A549 (cell line): Measurements from ENCODE around the gene PCCB.

Experiments used
- MAFK ChIP-seq: fragments of 450-650 bp; IDR thresholded peaks from 2 replicates; pipeline ENCODE4 v1.6.1; 2014; ENCODE audit not compliant: partially characterized antibody
- MYC ChIP-seq: IDR thresholded peaks from 2 replicates; pipeline ENCODE4 v1.6.1; 2012; ENCODE audit warnings: mild to moderate bottlenecking, inconsistent platforms, low read length, improper control_type of control experiment, borderline replicate concordance
- SMC3 ChIP-seq: fragments of >200 bp; sonication (Bioruptor Twin); formaldehyde crosslinking; IDR thresholded peaks from 3 replicates; pipeline ENCODE4 v1.6.1; 2018; ENCODE audit warnings: inconsistent platforms
- TF ChIP-seq, protein P1 (sequence below): fragments of >200 bp; sonication (Bioruptor Twin); formaldehyde crosslinking; IDR thresholded peaks from 3 replicates; pipeline ENCODE4 v1.5.1; 2016
- TF ChIP-seq, protein P2 (sequence below): IDR thresholded peaks from 2 replicates; pipeline ENCODE4 v1.6.1; 2012; ENCODE audit warnings: low read depth, borderline replicate concordance

DNA sequence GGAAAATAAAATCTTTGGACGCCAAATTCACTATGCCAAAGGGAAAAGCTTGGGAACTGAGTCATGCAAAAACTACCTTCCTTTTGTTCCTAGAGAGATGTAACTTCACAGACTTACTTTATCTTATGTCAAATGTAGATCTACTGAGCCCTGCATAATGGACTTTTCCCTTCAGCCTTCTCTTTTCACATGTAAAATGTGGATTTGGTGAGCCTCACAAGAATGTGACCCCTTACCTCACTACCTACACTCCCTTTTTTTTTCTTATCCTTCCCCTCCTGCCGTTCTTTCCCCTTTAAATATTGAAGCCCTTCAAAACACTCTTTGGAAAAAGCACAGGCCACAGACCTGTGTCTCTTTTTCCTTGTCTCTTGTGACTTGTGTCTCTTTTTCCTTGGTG, 14.0 kb upstream of the PCCB start:
- TF ChIP-seq, protein P1, sequence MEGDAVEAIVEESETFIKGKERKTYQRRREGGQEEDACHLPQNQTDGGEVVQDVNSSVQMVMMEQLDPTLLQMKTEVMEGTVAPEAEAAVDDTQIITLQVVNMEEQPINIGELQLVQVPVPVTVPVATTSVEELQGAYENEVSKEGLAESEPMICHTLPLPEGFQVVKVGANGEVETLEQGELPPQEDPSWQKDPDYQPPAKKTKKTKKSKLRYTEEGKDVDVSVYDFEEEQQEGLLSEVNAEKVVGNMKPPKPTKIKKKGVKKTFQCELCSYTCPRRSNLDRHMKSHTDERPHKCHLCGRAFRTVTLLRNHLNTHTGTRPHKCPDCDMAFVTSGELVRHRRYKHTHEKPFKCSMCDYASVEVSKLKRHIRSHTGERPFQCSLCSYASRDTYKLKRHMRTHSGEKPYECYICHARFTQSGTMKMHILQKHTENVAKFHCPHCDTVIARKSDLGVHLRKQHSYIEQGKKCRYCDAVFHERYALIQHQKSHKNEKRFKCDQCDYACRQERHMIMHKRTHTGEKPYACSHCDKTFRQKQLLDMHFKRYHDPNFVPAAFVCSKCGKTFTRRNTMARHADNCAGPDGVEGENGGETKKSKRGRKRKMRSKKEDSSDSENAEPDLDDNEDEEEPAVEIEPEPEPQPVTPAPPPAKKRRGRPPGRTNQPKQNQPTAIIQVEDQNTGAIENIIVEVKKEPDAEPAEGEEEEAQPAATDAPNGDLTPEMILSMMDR, result no peak
- TF ChIP-seq SMC3, result no peak
- no peak for TF ChIP-seq MAFK
- TF ChIP-seq MYC, result no peak
- TF ChIP-seq, protein P2, sequence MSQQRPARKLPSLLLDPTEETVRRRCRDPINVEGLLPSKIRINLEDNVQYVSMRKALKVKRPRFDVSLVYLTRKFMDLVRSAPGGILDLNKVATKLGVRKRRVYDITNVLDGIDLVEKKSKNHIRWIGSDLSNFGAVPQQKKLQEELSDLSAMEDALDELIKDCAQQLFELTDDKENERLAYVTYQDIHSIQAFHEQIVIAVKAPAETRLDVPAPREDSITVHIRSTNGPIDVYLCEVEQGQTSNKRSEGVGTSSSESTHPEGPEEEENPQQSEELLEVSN, result no peak
